Heart right ventricle (tissue), 16 donors: ENCODE data around the gene NPM3. TPM values are rescaled to one million over a fixed set of nuclear protein-coding genes. Genes with fewer than 3 reads are reported as not detected.

Experiments used
- ATAC-seq, 8 donors: fragments of 200-7000 bp; cut with Tn5 transposase; one replicate each; pipeline ENCODE4 v1.9.1; 2020; ENCODE audit warnings: mild to moderate bottlenecking in 8 of 8, moderate library complexity in 8 of 8, moderate number of reproducible peaks in 1 of 8
- DNase-seq, 2 donors: peaks; one replicate each; pipeline ENCODE4 v3.0.0-alpha.2; 2020
- H3K27ac ChIP-seq, 10 donors: fragments of 200-600 bp; sonication (generic) in 2 of 10; one replicate each; pipeline versions ENCODE4 v1.5.0 to v1.8.0; 2020 to 2022; ENCODE audit warnings: mild to moderate bottlenecking in 3 of 10
- H3K27me3 ChIP-seq, 7 donors: fragments of 200-600 bp; one replicate each; pipeline ENCODE4 v1.8.0; 2021 to 2022; ENCODE audit warnings: mild to moderate bottlenecking in 2 of 7
- H3K36me3 ChIP-seq, 9 donors: fragments of 200-600 bp; sonication (generic) in 1 of 9; one replicate each; pipeline versions ENCODE4 v1.5.0 to v1.8.0; 2020 to 2022; ENCODE audit warnings: mild to moderate bottlenecking in 2 of 9
- H3K4me1 ChIP-seq, 9 donors: fragments of 200-600 bp; sonication (generic) in 1 of 9; one replicate each; pipeline versions ENCODE4 v1.5.0 to v1.8.0; 2020 to 2022; ENCODE audit warnings: mild to moderate bottlenecking in 4 of 9
- H3K4me3 ChIP-seq, 10 donors: fragments of 200-600 bp; sonication (generic) in 2 of 10; one replicate each; pipeline versions ENCODE4 v1.5.0 to v1.8.0; 2020 to 2022; ENCODE audit warnings: mild to moderate bottlenecking in 7 of 10, moderate library complexity in 2 of 10
- H3K9me3 ChIP-seq, 11 donors: fragments of 200-600 bp in 10 of 11; sonication (generic) in 2 of 11; one replicate each; pipeline versions ENCODE4 v1.5.0 to v1.8.0; 2013 to 2022; ENCODE audit warnings: mild to moderate bottlenecking in 2 of 11, control low read depth in 1 of 11, moderate library complexity in 1 of 11
- WGBS, 2 donors: extraction: QIAGEN DNeasy Blood & Tissue Kit; methylation state at CpG; one replicate each; pipeline ENCODE4 v1.1.7; 2013; ENCODE audit warnings: inconsistent platforms in 1 of 2; 5-methylcytosine and 5-hydroxymethylcytosine counted together
- intact Hi-C, 10 donors: fragments of 100-400 bp; cut with DNase I; formaldehyde crosslinking; loops; one replicate each; pipeline versions ENCODE4 v1.11.1 to v1.14.2; 2022
- polyA plus RNA-seq, 2 donors: library from polyadenylated mRNA; stranded (reverse); fragments of 200-250 nt; gene quantifications; one replicate each; pipeline ENCODE4 v1.2.3, GENCODE V29; 2013
- total RNA-seq, 10 donors: library from RNA; stranded (reverse); fragmentation: NEBNext Ultra II Directional in 3 of 10; extraction: Animal tissue kit (Norgen Biotek cat#: 25700) in 3 of 10; gene quantifications; one replicate each; pipeline versions ENCODE4 v1.2.1 to v1.2.4, GENCODE V29; 2021 to 2023
- TF ChIP-seq, protein P1 (sequence below), 9 donors: fragments of 200-600 bp; sonication (generic) in 2 of 9; IDR thresholded peaks; one replicate each; pipeline versions ENCODE4 v1.5.0 to v1.8.0; 2021 to 2022; ENCODE audit warnings: antibody characterized with exemption in 9 of 9, mild to moderate bottlenecking in 5 of 9, moderate library complexity in 1 of 9
- donor health status: Arrhythmogenic right ventricular cardiomyopathy.
- donor health status: ischemic (EF 13 %, LVEDD 7.1; RV severe dilation, severe dysfunction).
- donor health status: healthy with polysubstance abuse.
- donor health status: DM: no; HTN: yes; CAD: no.
- donor health status: DM: no; HTN: no; CAD: no.
- donor health status: ischemic (EF 25% LVEDD 6.9; RV normal size, moderate dysfunction).
- donor health status: ischemic (EF 25% LVEDD 5.7; RV mildly dilated, moderate dysfunction).
- donor health status: healthy.
- donor health status: DM: yes; HTN: yes; CAD: no.
- donor health status: Ischemic cardiomyopathy.
- donor health status: ischemic (EF 35%, LVEDD 5.7; RV mildly dilated, moderate dysfunction).
- donor health status: nonischemic (EF 11% LVEDD 7.7; RV severe dilation, severe dysfunction).
- donor health status: DM: yes; HTN: yes; CAD: no.
- donor health status: PGD.
- donor health status: ischemic (EF 29% LVEDD 5.4; RV normal size, mild dysfunction).
- donor health status: nonischemic (EF 23%, LVEDD 6.1; RV moderate dilation, normal function).

NPM3 gene
- total and polyA plus RNA-seq, 12 donors, result 4.9 to 23.3 (median 7.0) TPM

DNA sequence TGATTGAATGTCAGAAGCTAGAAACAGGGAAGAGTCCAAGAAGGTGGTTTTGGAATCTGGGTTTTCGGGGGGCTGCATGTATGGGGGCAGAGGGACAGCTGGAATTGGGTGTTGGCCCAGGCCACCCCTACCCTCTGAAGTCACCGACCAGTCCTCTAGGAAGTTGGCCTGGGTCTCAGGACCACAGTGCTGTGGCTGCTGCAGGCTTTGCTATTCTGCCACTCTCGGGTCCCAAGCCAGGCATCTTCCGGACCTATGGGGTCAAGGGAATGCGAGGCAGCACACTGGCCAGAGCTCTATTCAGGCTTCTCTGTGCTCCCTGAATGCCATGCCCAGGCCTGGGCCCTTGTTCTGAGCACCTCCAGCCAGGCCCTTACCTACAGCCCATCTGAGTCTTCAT lies 20.5 kb downstream of the NPM3 start:
- Histone ChIP-seq H3K36me3 (no peaks in the 10 kb centered on the region), H3K4me1 (no peaks in the 10 kb centered on the region), H3K27me3 (peaks cover 0 to 35% (median 0%) of the 10 kb centered on the region in 7 donors), H3K9me3 (no peaks in the 10 kb centered on the region), H3K27ac (no peak overlapping the region), H3K4me3 (no peak overlapping the region)
- DNase-seq, result no peak
- intact Hi-C loops, result no loop called here
- TF ChIP-seq, protein P1, sequence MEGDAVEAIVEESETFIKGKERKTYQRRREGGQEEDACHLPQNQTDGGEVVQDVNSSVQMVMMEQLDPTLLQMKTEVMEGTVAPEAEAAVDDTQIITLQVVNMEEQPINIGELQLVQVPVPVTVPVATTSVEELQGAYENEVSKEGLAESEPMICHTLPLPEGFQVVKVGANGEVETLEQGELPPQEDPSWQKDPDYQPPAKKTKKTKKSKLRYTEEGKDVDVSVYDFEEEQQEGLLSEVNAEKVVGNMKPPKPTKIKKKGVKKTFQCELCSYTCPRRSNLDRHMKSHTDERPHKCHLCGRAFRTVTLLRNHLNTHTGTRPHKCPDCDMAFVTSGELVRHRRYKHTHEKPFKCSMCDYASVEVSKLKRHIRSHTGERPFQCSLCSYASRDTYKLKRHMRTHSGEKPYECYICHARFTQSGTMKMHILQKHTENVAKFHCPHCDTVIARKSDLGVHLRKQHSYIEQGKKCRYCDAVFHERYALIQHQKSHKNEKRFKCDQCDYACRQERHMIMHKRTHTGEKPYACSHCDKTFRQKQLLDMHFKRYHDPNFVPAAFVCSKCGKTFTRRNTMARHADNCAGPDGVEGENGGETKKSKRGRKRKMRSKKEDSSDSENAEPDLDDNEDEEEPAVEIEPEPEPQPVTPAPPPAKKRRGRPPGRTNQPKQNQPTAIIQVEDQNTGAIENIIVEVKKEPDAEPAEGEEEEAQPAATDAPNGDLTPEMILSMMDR (IDR thresholded peaks at IDR 0.05), result no peak
- ATAC-seq, result no peak
- WGBS, 2 donors, result 89 to 93% methylated on average over 5 of the region's 5 CpGs

GRCh38 chr10:101761226-101761625 lies 22.0 kb downstream of the NPM3 start:
- no peak overlapping the region for H3K4me3 ChIP-seq
- TF ChIP-seq, protein P1 (IDR thresholded peaks at IDR 0.05), result no peak
- peaks cover 0 to 25% (median 0%) of the 10 kb centered on the region in 7 donors for H3K27me3 ChIP-seq
- WGBS, 2 donors, result 76 to 86% methylated on average over 9 of the region's 9 CpGs
- H3K9me3 ChIP-seq, result no peaks in the 10 kb centered on the region
- no peaks in the 10 kb centered on the region for H3K4me1 ChIP-seq
- no peak overlapping the region for H3K27ac ChIP-seq
- intact Hi-C loops, result no loop called here
- no peaks in the 10 kb centered on the region for H3K36me3 ChIP-seq
- ATAC-seq, result no peak
- no peak for DNase-seq

- Histone ChIP-seq H3K4me1 (no peaks in the 10 kb centered on the region), H3K27me3 (peaks cover 0 to 18% (median 0%) of the 10 kb centered on the region in 7 donors), H3K27ac (no peak overlapping the region), H3K9me3 (no peaks in the 10 kb centered on the region), H3K36me3 (no peaks in the 10 kb centered on the region), H3K4me3 (no peak overlapping the region)
- intact Hi-C loops, result no loop called here
- 72 to 78% methylated on average over 3 of the region's 3 CpGs for WGBS, 2 donors
- ATAC-seq (no peak), DNase-seq (no peak)
- TF ChIP-seq, protein P1 (IDR thresholded peaks at IDR 0.05), result no peak
Measured at GRCh38 chr10:101760510-101760909, 22.7 kb downstream of the NPM3 start.

DNA sequence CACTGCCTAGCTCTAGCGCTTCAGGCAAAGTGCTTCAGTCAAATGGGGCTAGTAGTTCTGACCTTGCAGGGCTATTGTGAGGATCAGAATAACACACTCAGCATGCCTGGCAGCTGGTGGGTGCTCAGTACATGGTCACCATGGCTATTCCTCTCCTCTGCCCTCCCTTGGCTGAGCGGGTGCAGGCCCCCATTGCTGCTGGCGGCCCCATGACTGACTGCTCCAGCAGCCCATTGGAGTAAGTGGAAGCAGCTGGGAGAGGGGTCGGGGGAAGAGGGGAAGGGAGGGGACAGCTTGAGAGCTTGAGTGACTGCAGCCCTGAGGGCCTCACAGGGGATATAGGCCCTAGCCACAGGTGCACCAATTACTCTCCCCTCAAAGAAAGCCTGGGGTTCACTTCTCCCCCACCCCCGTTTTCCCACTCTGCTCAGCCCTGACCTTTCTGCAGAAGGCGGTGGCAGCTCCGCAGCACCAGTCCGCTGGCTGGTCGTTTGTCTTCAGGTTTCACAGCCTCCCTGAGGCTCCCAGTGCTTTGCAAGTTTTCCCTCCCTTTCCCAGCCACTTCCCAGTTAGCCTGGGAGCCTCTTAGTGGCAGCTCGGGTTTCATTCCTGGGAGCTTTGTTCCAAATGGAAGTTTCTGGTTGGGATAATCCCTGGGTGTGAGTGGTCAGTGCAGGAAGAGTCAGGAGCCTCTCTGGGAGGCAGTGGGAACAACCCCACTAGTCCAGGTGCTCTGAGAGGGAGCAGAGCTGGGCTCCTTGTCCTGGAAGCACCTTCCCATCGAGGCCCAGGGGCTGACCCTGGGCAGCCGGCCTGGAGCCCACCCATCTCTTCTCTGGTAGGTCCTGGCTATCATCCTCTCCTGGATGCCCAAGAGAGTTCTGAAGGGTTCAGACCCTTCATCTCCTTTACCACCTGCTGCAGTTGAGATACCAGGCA lies 23.7 kb downstream of the NPM3 start:
- TF ChIP-seq, protein P1 (IDR thresholded peaks at IDR 0.05), result no peak
- no peak for DNase-seq
- intact Hi-C loops, result no loop called here
- 65 to 73% methylated on average over 12 of the region's 12 CpGs for WGBS, 2 donors
- Histone ChIP-seq H3K9me3 (no peaks in the 10 kb centered on the region), H3K27me3 (peaks cover 0 to 15% (median 0%) of the 10 kb centered on the region in 7 donors), H3K36me3 (no peaks in the 10 kb centered on the region), H3K4me1 (no peaks in the 10 kb centered on the region), H3K27ac (no peak overlapping the region), H3K4me3 (no peak overlapping the region)
- no peak for ATAC-seq
